ENCODE data around the gene TMEM214. TPM values are rescaled to one million over a fixed set of nuclear protein-coding genes. Genes with fewer than 3 reads are reported as not detected.

The TMEM214 gene
- polyA plus RNA-seq, 4 donors, result 27.5 to 84.3 (median 39.8) TPM

GRCh38 chr2:27016801-27017325 is 15.9 kb upstream of the TMEM214 start:
- H3K4me1 ChIP-seq (ENCODE audit: control insufficient read depth in 3 of 3, insufficient read depth in 2 of 3, low read depth in 1 of 3, low read length in 2 of 3), result peaks cover 4 to 58% (median 8%) of the 10 kb centered on the region in 3 donors
- DNase-seq (peak; percentile 49 to 70), FAIRE-seq (no peak)
- H3K9me3 ChIP-seq (ENCODE audit: control insufficient read depth in 2 of 2, insufficient read depth in 1 of 2, low read depth in 1 of 2, low read length in 1 of 2), result no peaks in the 10 kb centered on the region
- H3K27me3 ChIP-seq (ENCODE audit: control insufficient read depth in 3 of 3, insufficient read depth in 3 of 3, low read length in 3 of 3), result no peaks in the 10 kb centered on the region
- 61 to 65% (median 62%) methylated on average over 3 of the region's 3 CpGs for WGBS, 3 donors
- H3K27ac ChIP-seq (ENCODE audit: low read depth in 1 of 3, low read length in 2 of 3), result no peak overlapping the region
- H3K36me3 ChIP-seq (ENCODE audit: control insufficient read depth in 3 of 3, insufficient read depth in 2 of 3, low read depth in 1 of 3, low read length in 3 of 3), result peaks cover 0 to 11% (median 0%) of the 10 kb centered on the region in 3 donors
- no peak overlapping the region for H3K4me3 ChIP-seq (ENCODE audit: low read depth in 1 of 3, low read length in 3 of 3)

- peaks cover 0 to 20% (median 2%) of the 10 kb centered on the region in 3 donors for H3K36me3 ChIP-seq (ENCODE audit: control insufficient read depth in 3 of 3, insufficient read depth in 2 of 3, low read depth in 1 of 3, low read length in 3 of 3)
- FAIRE-seq, result no peak
- H3K4me3 ChIP-seq (ENCODE audit: low read depth in 1 of 3, low read length in 3 of 3), result no peak overlapping the region
- no peaks in the 10 kb centered on the region for H3K27me3 ChIP-seq (ENCODE audit: control insufficient read depth in 3 of 3, insufficient read depth in 3 of 3, low read length in 3 of 3)
- peaks cover 4 to 59% (median 8%) of the 10 kb centered on the region in 3 donors for H3K4me1 ChIP-seq (ENCODE audit: control insufficient read depth in 3 of 3, insufficient read depth in 2 of 3, low read depth in 1 of 3, low read length in 2 of 3)
- no peak overlapping the region for H3K27ac ChIP-seq (ENCODE audit: low read depth in 1 of 3, low read length in 2 of 3)
- peak in 1 of 2 donors; percentile 26 for DNase-seq
- H3K9me3 ChIP-seq (ENCODE audit: control insufficient read depth in 2 of 2, insufficient read depth in 1 of 2, low read depth in 1 of 2, low read length in 1 of 2), result no peaks in the 10 kb centered on the region
- WGBS, 3 donors, result 80 to 91% (median 87%) methylated on average over 3 of the region's 3 CpGs
Measured at GRCh38 chr2:27018142-27018541, 14.6 kb upstream of the TMEM214 start.

- Histone ChIP-seq H3K4me1 (ENCODE audit: control insufficient read depth in 3 of 3, insufficient read depth in 2 of 3, low read depth in 1 of 3, low read length in 2 of 3) (peaks cover 4 to 59% (median 8%) of the 10 kb centered on the region in 3 donors), H3K9me3 (ENCODE audit: control insufficient read depth in 2 of 2, insufficient read depth in 1 of 2, low read depth in 1 of 2, low read length in 1 of 2) (no peaks in the 10 kb centered on the region), H3K4me3 (ENCODE audit: low read depth in 1 of 3, low read length in 3 of 3) (no peak overlapping the region), H3K27ac (ENCODE audit: low read depth in 1 of 3, low read length in 2 of 3) (peak overlapping the region in 2 of 3 donors; percentile 18 to 33), H3K27me3 (ENCODE audit: control insufficient read depth in 3 of 3, insufficient read depth in 3 of 3, low read length in 3 of 3) (no peaks in the 10 kb centered on the region), H3K36me3 (ENCODE audit: control insufficient read depth in 3 of 3, insufficient read depth in 2 of 3, low read depth in 1 of 3, low read length in 3 of 3) (peaks cover 0 to 27% (median 2%) of the 10 kb centered on the region in 3 donors)
- WGBS, 3 donors, result 85 to 92% (median 91%) methylated on average over 9 of the region's 9 CpGs
- DNase-seq (no peak), FAIRE-seq (no peak)
Measured at GRCh38 chr2:27019459-27019858, 13.3 kb upstream of the TMEM214 start.

GRCh38 chr2:27019931-27020855 is 12.6 kb upstream of the TMEM214 start:
- H3K27me3 ChIP-seq (ENCODE audit: control insufficient read depth in 3 of 3, insufficient read depth in 3 of 3, low read length in 3 of 3), result no peaks in the 10 kb centered on the region
- no peaks in the 10 kb centered on the region for H3K9me3 ChIP-seq (ENCODE audit: control insufficient read depth in 2 of 2, insufficient read depth in 1 of 2, low read depth in 1 of 2, low read length in 1 of 2)
- 21 to 47% (median 39%) methylated on average over 9 of the region's 9 CpGs for WGBS, 3 donors
- H3K27ac ChIP-seq (ENCODE audit: low read depth in 1 of 3, low read length in 2 of 3), result peak overlapping the region in 2 of 3 donors; percentile 18 to 59
- H3K4me1 ChIP-seq (ENCODE audit: control insufficient read depth in 3 of 3, insufficient read depth in 2 of 3, low read depth in 1 of 3, low read length in 2 of 3), result peaks cover 4 to 58% (median 7%) of the 10 kb centered on the region in 3 donors
- H3K36me3 ChIP-seq (ENCODE audit: control insufficient read depth in 3 of 3, insufficient read depth in 2 of 3, low read depth in 1 of 3, low read length in 3 of 3), result peaks cover 0 to 33% (median 2%) of the 10 kb centered on the region in 3 donors
- FAIRE-seq (no peak), DNase-seq (peak; percentile 60 to 65)
- H3K4me3 ChIP-seq (ENCODE audit: low read depth in 1 of 3, low read length in 3 of 3), result no peak overlapping the region

- H3K36me3 ChIP-seq (ENCODE audit: control insufficient read depth in 3 of 3, insufficient read depth in 2 of 3, low read depth in 1 of 3, low read length in 3 of 3), result peaks cover 0 to 46% (median 2%) of the 10 kb centered on the region in 3 donors
- no peaks in the 10 kb centered on the region for H3K9me3 ChIP-seq (ENCODE audit: control insufficient read depth in 2 of 2, insufficient read depth in 1 of 2, low read depth in 1 of 2, low read length in 1 of 2)
- H3K4me1 ChIP-seq (ENCODE audit: control insufficient read depth in 3 of 3, insufficient read depth in 2 of 3, low read depth in 1 of 3, low read length in 2 of 3), result peaks cover 4 to 49% (median 5%) of the 10 kb centered on the region in 3 donors
- H3K27ac ChIP-seq (ENCODE audit: low read depth in 1 of 3, low read length in 2 of 3), result peak overlapping the region in 1 of 3 donors; percentile 47
- FAIRE-seq (no peak), DNase-seq (peak; percentile 30 to 76)
- no peaks in the 10 kb centered on the region for H3K27me3 ChIP-seq (ENCODE audit: control insufficient read depth in 3 of 3, insufficient read depth in 3 of 3, low read length in 3 of 3)
- 38 to 67% (median 48%) methylated on average over 11 of the region's 11 CpGs for WGBS, 3 donors
- no peak overlapping the region for H3K4me3 ChIP-seq (ENCODE audit: low read depth in 1 of 3, low read length in 3 of 3)
Measured at GRCh38 chr2:27021253-27022049, 11.3 kb upstream of the TMEM214 start.

GRCh38 chr2:27023740-27024139 is 9.0 kb upstream of the TMEM214 start:
- DNase-seq, result no peak
- Histone ChIP-seq H3K9me3 (ENCODE audit: control insufficient read depth in 2 of 2, insufficient read depth in 1 of 2, low read depth in 1 of 2, low read length in 1 of 2) (no peaks in the 10 kb centered on the region), H3K27me3 (ENCODE audit: control insufficient read depth in 3 of 3, insufficient read depth in 3 of 3, low read length in 3 of 3) (no peaks in the 10 kb centered on the region), H3K36me3 (ENCODE audit: control insufficient read depth in 3 of 3, insufficient read depth in 2 of 3, low read depth in 1 of 3, low read length in 3 of 3) (peaks cover 0 to 65% (median 2%) of the 10 kb centered on the region in 3 donors), H3K4me1 (ENCODE audit: control insufficient read depth in 3 of 3, insufficient read depth in 2 of 3, low read depth in 1 of 3, low read length in 2 of 3) (peaks cover 4 to 29% (median 5%) of the 10 kb centered on the region in 3 donors), H3K27ac (ENCODE audit: low read depth in 1 of 3, low read length in 2 of 3) (no peak overlapping the region), H3K4me3 (ENCODE audit: low read depth in 1 of 3, low read length in 3 of 3) (no peak overlapping the region)
- WGBS, 3 donors, result 91 to 94% (median 93%) methylated on average over 7 of the region's 7 CpGs
- FAIRE-seq, result no peak

GRCh38 chr2:27024188-27024587 is 8.6 kb upstream of the TMEM214 start:
- H3K9me3 ChIP-seq (ENCODE audit: control insufficient read depth in 2 of 2, insufficient read depth in 1 of 2, low read depth in 1 of 2, low read length in 1 of 2), result no peaks in the 10 kb centered on the region
- FAIRE-seq, result no peak
- no peak for DNase-seq
- no peak overlapping the region for H3K4me3 ChIP-seq (ENCODE audit: low read depth in 1 of 3, low read length in 3 of 3)
- H3K4me1 ChIP-seq (ENCODE audit: control insufficient read depth in 3 of 3, insufficient read depth in 2 of 3, low read depth in 1 of 3, low read length in 2 of 3), result peaks cover 4 to 25% (median 5%) of the 10 kb centered on the region in 3 donors
- peaks cover 0 to 69% (median 2%) of the 10 kb centered on the region in 3 donors for H3K36me3 ChIP-seq (ENCODE audit: control insufficient read depth in 3 of 3, insufficient read depth in 2 of 3, low read depth in 1 of 3, low read length in 3 of 3)
- H3K27me3 ChIP-seq (ENCODE audit: control insufficient read depth in 3 of 3, insufficient read depth in 3 of 3, low read length in 3 of 3), result no peaks in the 10 kb centered on the region
- no peak overlapping the region for H3K27ac ChIP-seq (ENCODE audit: low read depth in 1 of 3, low read length in 2 of 3)
- 87 to 91% (median 89%) methylated on average over 18 of the region's 18 CpGs for WGBS, 3 donors

GRCh38 chr2:27024812-27025211 is 8.0 kb upstream of the TMEM214 start:
- no peaks in the 10 kb centered on the region for H3K27me3 ChIP-seq (ENCODE audit: control insufficient read depth in 3 of 3, insufficient read depth in 3 of 3, low read length in 3 of 3)
- no peak overlapping the region for H3K27ac ChIP-seq (ENCODE audit: low read depth in 1 of 3, low read length in 2 of 3)
- DNase-seq, result no peak
- H3K36me3 ChIP-seq (ENCODE audit: control insufficient read depth in 3 of 3, insufficient read depth in 2 of 3, low read depth in 1 of 3, low read length in 3 of 3), result peaks cover 0 to 72% (median 2%) of the 10 kb centered on the region in 3 donors
- no peak for FAIRE-seq
- 93 to 95% (median 95%) methylated on average over 12 of the region's 12 CpGs for WGBS, 3 donors
- no peaks in the 10 kb centered on the region for H3K9me3 ChIP-seq (ENCODE audit: control insufficient read depth in 2 of 2, insufficient read depth in 1 of 2, low read depth in 1 of 2, low read length in 1 of 2)
- H3K4me1 ChIP-seq (ENCODE audit: control insufficient read depth in 3 of 3, insufficient read depth in 2 of 3, low read depth in 1 of 3, low read length in 2 of 3), result peaks cover 3 to 20% (median 4%) of the 10 kb centered on the region in 3 donors
- no peak overlapping the region for H3K4me3 ChIP-seq (ENCODE audit: low read depth in 1 of 3, low read length in 3 of 3)
